Lower lobe of right lung (tissue), 2 donors: ENCODE data around the gene TCF4. TPM values are rescaled to one million over a fixed set of nuclear protein-coding genes. Genes with fewer than 3 reads are reported as not detected.

Experiments used
- ATAC-seq, 2 donors: fragments of 200-7000 bp; cut with Tn5 transposase; one replicate each; pipeline ENCODE4 v1.9.1; 2020 to 2022; ENCODE audit warnings: mild to moderate bottlenecking in 2 of 2, moderate library complexity in 2 of 2
- DNase-seq: peaks from one replicate; pipeline ENCODE4 v3.0.0-alpha.2; 2020
- H3K27ac ChIP-seq: fragments of 200-600 bp; one replicate; pipeline ENCODE4 v1.8.0; 2022
- H3K27me3 ChIP-seq: fragments of 200-600 bp; one replicate; pipeline ENCODE4 v1.8.0; 2022; ENCODE audit warnings: low read depth
- H3K36me3 ChIP-seq: fragments of 200-600 bp; one replicate; pipeline ENCODE4 v1.8.0; 2022; ENCODE audit warnings: mild to moderate bottlenecking
- H3K4me1 ChIP-seq: fragments of 200-600 bp; one replicate; pipeline ENCODE4 v1.8.0; 2022
- H3K4me3 ChIP-seq: fragments of 200-600 bp; one replicate; pipeline ENCODE4 v1.8.0; 2022; ENCODE audit warnings: mild to moderate bottlenecking
- H3K9me3 ChIP-seq: fragments of 200-600 bp; one replicate; pipeline ENCODE4 v1.8.0; 2022
- intact Hi-C: fragments of 100-400 bp; cut with DNase I; formaldehyde crosslinking; loops from one replicate; pipeline ENCODE4 v1.11.0; 2022
- total RNA-seq: library from RNA; stranded (reverse); fragmentation: NEBNext Ultra II Directional; extraction: Animal tissue kit (Norgen Biotek cat#: 25700); gene quantifications from one replicate; pipeline ENCODE4 v1.2.1, GENCODE V29; 2021
- TF ChIP-seq, protein P1 (sequence below): fragments of 200-600 bp; IDR thresholded peaks from one replicate; pipeline ENCODE4 v1.8.0; 2022; ENCODE audit warnings: antibody characterized with exemption, mild to moderate bottlenecking
- donor health status: DM: no; HTN: yes; CAD: no; lungs with severe emphysema.

Gene TCF4
- total RNA-seq, 1 donor from 2014 or later: 112 TPM

DNA sequence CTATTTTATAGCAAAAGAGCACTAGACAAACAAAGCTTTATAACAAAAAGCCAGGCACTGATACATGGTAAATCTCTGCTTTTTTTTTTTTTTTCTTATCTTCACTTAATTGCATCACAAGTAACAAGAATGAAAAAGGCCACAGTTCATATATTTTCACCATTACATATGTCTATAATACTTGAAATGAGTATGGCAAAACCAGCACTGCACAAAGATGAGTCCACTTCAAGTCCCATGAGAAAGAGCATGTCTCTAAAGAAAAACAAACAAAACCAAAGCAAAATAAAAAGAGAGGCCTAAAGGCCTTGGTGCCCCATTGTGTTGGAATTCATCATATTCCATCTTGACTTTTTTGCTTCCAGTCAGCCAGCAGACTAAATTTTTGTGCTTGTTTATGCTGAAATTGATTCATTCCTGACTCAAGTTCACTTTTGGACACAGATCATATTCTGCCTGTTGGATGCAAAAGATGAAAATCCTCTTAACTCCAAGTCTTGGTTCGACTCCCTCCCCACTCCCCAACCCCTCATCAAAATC lies 363.8 kb downstream of the TCF4 start:
- no peak for ATAC-seq
- intact Hi-C loops: no loop called here
- H3K27ac ChIP-seq: no peak overlapping the region

DNA sequence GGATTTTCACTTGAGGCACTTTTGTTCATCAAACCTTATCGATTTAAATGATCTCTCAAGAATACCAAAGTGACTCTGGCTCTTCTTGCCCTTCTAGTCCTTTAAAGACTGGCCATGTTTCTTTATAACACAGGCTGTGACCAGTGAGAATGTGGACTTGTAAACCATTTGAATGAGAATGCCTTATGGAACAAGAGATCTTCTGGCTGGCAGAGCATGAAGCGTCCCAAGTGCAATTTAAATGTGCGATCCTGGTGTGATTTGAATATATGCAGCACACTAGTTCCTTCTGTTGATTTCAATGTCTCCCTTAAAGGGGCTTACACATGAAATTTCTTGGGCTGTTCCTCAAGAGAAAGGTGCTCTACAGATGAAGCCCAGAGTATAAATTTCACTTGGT lies 366.4 kb downstream of the TCF4 start:
- DNase-seq (no peak), ATAC-seq (no peak)
- Histone ChIP-seq H3K27ac (no peak overlapping the region), H3K4me1 (peaks cover 4% of the 10 kb centered on the region), H3K4me3 (no peak overlapping the region), H3K27me3 (no peaks in the 10 kb centered on the region), H3K9me3 (no peaks in the 10 kb centered on the region), H3K36me3 (peaks cover 6% of the 10 kb centered on the region)
- TF ChIP-seq, protein P1, sequence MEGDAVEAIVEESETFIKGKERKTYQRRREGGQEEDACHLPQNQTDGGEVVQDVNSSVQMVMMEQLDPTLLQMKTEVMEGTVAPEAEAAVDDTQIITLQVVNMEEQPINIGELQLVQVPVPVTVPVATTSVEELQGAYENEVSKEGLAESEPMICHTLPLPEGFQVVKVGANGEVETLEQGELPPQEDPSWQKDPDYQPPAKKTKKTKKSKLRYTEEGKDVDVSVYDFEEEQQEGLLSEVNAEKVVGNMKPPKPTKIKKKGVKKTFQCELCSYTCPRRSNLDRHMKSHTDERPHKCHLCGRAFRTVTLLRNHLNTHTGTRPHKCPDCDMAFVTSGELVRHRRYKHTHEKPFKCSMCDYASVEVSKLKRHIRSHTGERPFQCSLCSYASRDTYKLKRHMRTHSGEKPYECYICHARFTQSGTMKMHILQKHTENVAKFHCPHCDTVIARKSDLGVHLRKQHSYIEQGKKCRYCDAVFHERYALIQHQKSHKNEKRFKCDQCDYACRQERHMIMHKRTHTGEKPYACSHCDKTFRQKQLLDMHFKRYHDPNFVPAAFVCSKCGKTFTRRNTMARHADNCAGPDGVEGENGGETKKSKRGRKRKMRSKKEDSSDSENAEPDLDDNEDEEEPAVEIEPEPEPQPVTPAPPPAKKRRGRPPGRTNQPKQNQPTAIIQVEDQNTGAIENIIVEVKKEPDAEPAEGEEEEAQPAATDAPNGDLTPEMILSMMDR: no peak
- intact Hi-C loops: no loop called here

More for the DNA sequence above, 363.8 kb downstream of the TCF4 start:
- DNase-seq: no peak
- TF ChIP-seq, protein P1: no peak
- H3K9me3 ChIP-seq: no peaks in the 10 kb centered on the region
- H3K4me3 ChIP-seq: no peak overlapping the region
- H3K27me3 ChIP-seq: no peaks in the 10 kb centered on the region
- H3K4me1 ChIP-seq: peaks cover 4% of the 10 kb centered on the region
- peaks cover 24% of the 10 kb centered on the region for H3K36me3 ChIP-seq

GRCh38 chr18:55220523-55220922 lies 367.5 kb downstream of the TCF4 start:
- intact Hi-C loops: no loop called here
- H3K36me3 ChIP-seq: no peaks in the 10 kb centered on the region
- TF ChIP-seq, protein P1: no peak
- ATAC-seq (no peak), DNase-seq (no peak)
- H3K4me3 ChIP-seq: no peak overlapping the region
- H3K9me3 ChIP-seq: no peaks in the 10 kb centered on the region
- no peaks in the 10 kb centered on the region for H3K27me3 ChIP-seq
- H3K4me1 ChIP-seq: peaks cover 4% of the 10 kb centered on the region
- H3K27ac ChIP-seq: no peak overlapping the region

- Histone ChIP-seq H3K4me1 (peaks cover 4% of the 10 kb centered on the region), H3K9me3 (no peaks in the 10 kb centered on the region), H3K27ac (no peak overlapping the region), H3K36me3 (no peaks in the 10 kb centered on the region), H3K27me3 (no peaks in the 10 kb centered on the region), H3K4me3 (no peak overlapping the region)
- no peak for ATAC-seq
- no peak for DNase-seq
- intact Hi-C loops: no loop called here
- TF ChIP-seq, protein P1: no peak
These were observed 368.2 kb downstream of the TCF4 start for GRCh38 chr18:55219823-55220222.

DNA sequence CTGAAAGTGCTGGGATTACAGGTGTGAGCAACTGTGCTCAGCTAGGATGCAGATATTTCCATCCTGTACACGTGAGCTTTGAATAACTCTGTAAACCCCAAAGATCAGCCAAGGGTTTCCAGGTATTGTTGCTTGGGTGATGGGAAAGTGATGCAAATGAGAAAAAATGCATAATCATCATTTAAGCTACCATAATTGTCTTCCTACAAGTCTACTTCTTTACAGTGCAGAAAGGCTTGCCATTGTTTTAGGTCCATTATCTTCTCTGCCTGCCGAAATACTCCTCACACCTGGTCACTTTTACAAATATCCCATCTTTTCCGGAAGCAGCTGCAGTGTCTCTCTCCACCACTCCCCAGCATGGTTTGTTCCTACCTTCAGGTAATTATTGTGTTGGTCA lies 368.9 kb downstream of the TCF4 start:
- DNase-seq (no peak), ATAC-seq (no peak)
- Histone ChIP-seq H3K27me3 (no peaks in the 10 kb centered on the region), H3K36me3 (no peaks in the 10 kb centered on the region), H3K9me3 (no peaks in the 10 kb centered on the region), H3K27ac (no peak overlapping the region), H3K4me3 (no peak overlapping the region), H3K4me1 (peaks cover 4% of the 10 kb centered on the region)
- intact Hi-C loops: no loop called here
- TF ChIP-seq, protein P1: no peak
